Measurements from ENCODE around the gene GALNT9.

Gene GALNT9

GRCh38 chr12:132282031-132282949 is 47.1 kb downstream of the GALNT9 start:
- in situ Hi-C loops (cut with MboI; ENCODE audit: low sequenced_read_pairs) = no loop called here

GRCh38 chr12:132281038-132281437 is 48.4 kb downstream of the GALNT9 start:
- in situ Hi-C loops (cut with MboI; ENCODE audit: low sequenced_read_pairs) = no loop called here

GRCh38 chr12:132280406-132280805 is 49.0 kb downstream of the GALNT9 start:
- in situ Hi-C loops (cut with MboI; ENCODE audit: low sequenced_read_pairs) = no loop called here

GRCh38 chr12:132279930-132280329 is 49.5 kb downstream of the GALNT9 start:
- in situ Hi-C loops (cut with MboI; ENCODE audit: low sequenced_read_pairs) = no loop called here

GRCh38 chr12:132279184-132279889 is 50.1 kb downstream of the GALNT9 start:
- in situ Hi-C loops (cut with MboI; ENCODE audit: low sequenced_read_pairs) = no loop called here

- in situ Hi-C loops (cut with MboI; ENCODE audit: low sequenced_read_pairs) = no loop called here
Observed at GRCh38 chr12:132278401-132279183, 50.8 kb downstream of the GALNT9 start.

GRCh38 chr12:132277949-132278348 is 51.4 kb downstream of the GALNT9 start:
- in situ Hi-C loops (cut with MboI; ENCODE audit: low sequenced_read_pairs) = no loop called here

GRCh38 chr12:132277374-132277941 is 51.9 kb downstream of the GALNT9 start:
- in situ Hi-C loops (cut with MboI; ENCODE audit: low sequenced_read_pairs) = no loop called here

- in situ Hi-C loops (cut with MboI; ENCODE audit: low sequenced_read_pairs) = no loop called here
Observed at GRCh38 chr12:132276827-132277373, 52.5 kb downstream of the GALNT9 start.

GRCh38 chr12:132276066-132276826 is 53.1 kb downstream of the GALNT9 start:
- in situ Hi-C loops (cut with MboI; ENCODE audit: low sequenced_read_pairs) = no loop called here

- in situ Hi-C loops (cut with MboI; ENCODE audit: low sequenced_read_pairs) = no loop called here
Observed at GRCh38 chr12:132275631-132276030, 53.8 kb downstream of the GALNT9 start.

- in situ Hi-C loops (cut with MboI; ENCODE audit: low sequenced_read_pairs) = no loop called here
Observed at GRCh38 chr12:132275110-132275531, 54.3 kb downstream of the GALNT9 start.

- in situ Hi-C loops (cut with MboI; ENCODE audit: low sequenced_read_pairs) = no loop called here
Observed at GRCh38 chr12:132273992-132274334, 55.4 kb downstream of the GALNT9 start.

GRCh38 chr12:132272711-132273110 is 56.7 kb downstream of the GALNT9 start:
- in situ Hi-C loops (cut with MboI; ENCODE audit: low sequenced_read_pairs) = no loop called here

- in situ Hi-C loops (cut with MboI; ENCODE audit: low sequenced_read_pairs) = no loop called here
Observed at GRCh38 chr12:132271755-132272092, 57.7 kb downstream of the GALNT9 start.

GRCh38 chr12:132270969-132271754 is 58.2 kb downstream of the GALNT9 start:
- in situ Hi-C loops (cut with MboI; ENCODE audit: low sequenced_read_pairs) = no loop called here

- in situ Hi-C loops (cut with MboI; ENCODE audit: low sequenced_read_pairs) = no loop called here
Observed at GRCh38 chr12:132270516-132270915, 58.9 kb downstream of the GALNT9 start.

GRCh38 chr12:132269271-132269968 is 60.0 kb downstream of the GALNT9 start:
- in situ Hi-C loops (cut with MboI; ENCODE audit: low sequenced_read_pairs) = no loop called here

GRCh38 chr12:132268674-132269073 is 60.7 kb downstream of the GALNT9 start:
- in situ Hi-C loops (cut with MboI; ENCODE audit: low sequenced_read_pairs) = no loop called here

Data from HL-60/S4 treated with phorbol 12-myristate 13-acetate at 8.2 ng/mL for 4 days and 3 days (cell line).